ACHN (cell line): ENCODE data around the gene ALOXE3.
A peak's percentile ranks its signal among the peaks of the same experiment; 100 is the strongest.
"Not testable (repeated sequence)": the region's sequence is repeated elsewhere in the genome, so short reads cannot be mapped to it uniquely, and the experiment has no call there.

Experiments used
- DNase-seq: peaks from one replicate; pipeline ENCODE4 v3.0.0-alpha.2; 2015
- in situ Hi-C: cut with HindIII; loops from 2 replicates; pipeline ENCODE4 v1.10.0; 2017; ENCODE audit warnings: low sequenced_read_pairs, low pct_ligation_motif_present, low pct_unique_long_range_greater_than_20kb

Gene ALOXE3

DNA sequence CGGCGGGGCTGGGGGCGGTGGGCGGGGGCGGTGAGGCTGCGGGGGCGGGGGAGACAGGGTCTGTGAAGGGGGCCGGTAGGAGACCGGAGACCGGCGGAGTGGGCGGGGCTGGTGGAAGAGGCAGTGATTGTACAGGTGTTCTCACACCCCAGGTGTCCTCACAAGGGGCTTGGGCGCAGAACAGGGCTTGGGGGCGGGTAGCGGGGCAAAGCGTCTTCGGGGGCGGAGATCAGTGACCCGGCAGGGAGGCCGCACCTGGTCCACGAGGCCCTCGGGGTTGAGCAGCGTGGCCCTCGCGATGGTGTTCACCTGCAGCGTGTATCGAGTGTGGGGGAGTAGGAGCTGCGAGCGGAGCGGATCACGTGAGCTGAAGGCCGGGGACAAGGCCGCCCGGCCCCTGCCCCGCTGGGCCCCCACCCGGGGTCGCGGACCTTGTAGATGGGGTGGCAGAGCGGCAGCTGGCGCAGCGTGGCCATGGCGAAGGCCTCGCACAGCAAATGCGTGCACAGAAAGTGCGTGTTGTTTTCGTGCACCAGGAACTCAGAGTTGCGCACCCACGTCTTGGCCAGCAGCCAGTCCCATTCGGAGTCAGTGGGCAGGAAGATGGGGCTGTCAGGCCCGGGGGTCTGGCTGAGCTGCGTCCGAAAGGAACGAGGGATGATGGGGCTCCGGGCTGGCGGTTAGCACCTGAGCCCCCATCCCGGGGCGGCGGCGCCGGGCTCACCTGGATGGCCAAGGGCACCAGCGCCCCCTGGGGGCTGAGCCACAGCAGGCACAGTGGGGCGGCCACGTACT, 8.5 kb downstream of the ALOXE3 start:
- peak; percentile 57 for DNase-seq
- in situ Hi-C loops: no loop called here

GRCh38 chr17:8108972-8109660, 9.2 kb downstream of the ALOXE3 start:
- DNase-seq: no peak
- in situ Hi-C loops: no loop called here

DNA sequence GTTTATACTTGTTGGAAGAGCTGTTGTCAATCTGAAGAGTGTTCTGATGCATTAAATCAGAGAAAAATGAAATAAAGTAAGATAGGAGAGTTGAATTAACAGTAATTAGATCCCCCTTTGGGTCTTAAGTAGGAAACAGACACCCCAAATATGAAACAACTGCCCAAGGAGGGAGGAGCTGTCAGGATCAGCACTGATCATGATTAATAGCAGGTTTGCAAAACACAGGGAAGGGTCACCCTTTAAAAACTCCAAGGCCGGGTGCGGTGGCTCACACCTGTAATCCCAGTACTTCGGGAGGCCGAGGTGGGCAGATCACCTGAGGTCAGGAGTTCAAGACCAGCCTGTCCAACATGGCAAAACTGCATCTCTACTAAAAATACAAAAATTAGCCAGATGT, 11.3 kb downstream of the ALOXE3 start:
- DNase-seq, in situ Hi-C loops: not testable (repeated sequence)

- in situ Hi-C loops: no loop called here
- no peak for DNase-seq
These were observed 12.3 kb downstream of the ALOXE3 start for GRCh38 chr17:8105957-8106398.

DNA sequence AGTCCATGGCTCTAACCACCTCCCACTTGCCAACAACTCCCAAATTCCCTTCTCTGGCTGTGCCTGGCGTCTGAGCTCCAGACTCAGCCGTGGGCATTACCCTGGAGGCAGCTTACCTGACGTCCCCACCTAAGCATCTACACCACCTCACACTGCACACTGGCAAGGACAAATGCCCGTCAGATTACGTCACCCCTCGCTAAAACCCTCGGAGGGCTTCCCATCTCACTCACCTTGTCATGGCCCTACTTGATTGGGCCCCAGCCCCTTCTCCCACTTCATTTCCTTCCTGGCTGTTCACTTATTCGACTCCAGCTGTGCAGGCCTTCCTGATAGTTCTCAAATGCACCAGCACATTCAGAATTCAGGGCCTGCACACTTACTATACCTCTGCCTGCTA, 13.4 kb downstream of the ALOXE3 start:
- in situ Hi-C loops: no loop called here
- no peak for DNase-seq

- no peak for DNase-seq
- in situ Hi-C loops: no loop called here
These were observed 14.8 kb downstream of the ALOXE3 start for GRCh38 chr17:8103549-8103948.

GRCh38 chr17:8101721-8102120, 16.6 kb downstream of the ALOXE3 start:
- no peak for DNase-seq
- in situ Hi-C loops: no loop called here

DNA sequence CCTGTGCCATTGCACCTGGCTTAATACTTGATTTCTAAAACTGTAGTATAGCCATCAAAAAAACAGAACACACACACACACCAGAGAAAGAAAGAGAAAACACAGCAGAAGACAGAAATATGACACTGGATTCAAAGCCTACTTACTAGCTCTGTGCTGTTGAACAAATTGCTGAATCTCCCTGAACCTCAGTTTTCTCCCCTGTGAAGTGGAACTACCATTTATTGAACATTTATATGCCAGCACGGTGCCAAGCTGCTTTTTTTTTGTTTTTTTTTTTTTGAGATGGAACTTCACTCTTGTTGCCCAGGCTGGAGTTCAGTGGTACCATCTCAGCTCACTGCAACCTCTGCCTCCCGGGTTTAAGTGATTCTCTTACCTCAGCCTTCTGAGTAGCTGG, 17.6 kb downstream of the ALOXE3 start:
- DNase-seq: no peak
- in situ Hi-C loops: no loop called here

DNA sequence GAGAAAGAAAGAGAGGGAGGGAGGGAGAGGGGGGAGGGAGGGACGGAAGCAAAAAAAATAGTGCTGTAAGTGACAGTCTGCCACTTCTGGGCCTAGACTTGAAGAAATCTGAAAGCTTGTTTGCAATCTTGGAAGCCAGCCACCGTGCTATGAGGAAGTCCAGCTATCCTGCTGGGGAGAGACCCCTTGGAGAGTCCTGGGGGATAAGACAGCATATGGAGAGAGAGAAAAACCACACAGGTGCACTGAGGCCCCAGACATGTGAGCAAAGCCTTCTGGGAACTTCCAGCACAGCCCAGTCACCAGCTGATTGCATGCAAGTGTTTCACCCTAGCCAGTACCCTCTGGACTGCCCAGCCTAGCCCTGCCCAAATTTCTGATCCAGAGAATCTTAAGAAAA, 18.2 kb downstream of the ALOXE3 start:
- in situ Hi-C loops: no loop called here
- DNase-seq: no peak

- DNase-seq: no peak
- in situ Hi-C loops: no loop called here
These were observed 21.8 kb downstream of the ALOXE3 start for GRCh38 chr17:8096541-8096940.

DNA sequence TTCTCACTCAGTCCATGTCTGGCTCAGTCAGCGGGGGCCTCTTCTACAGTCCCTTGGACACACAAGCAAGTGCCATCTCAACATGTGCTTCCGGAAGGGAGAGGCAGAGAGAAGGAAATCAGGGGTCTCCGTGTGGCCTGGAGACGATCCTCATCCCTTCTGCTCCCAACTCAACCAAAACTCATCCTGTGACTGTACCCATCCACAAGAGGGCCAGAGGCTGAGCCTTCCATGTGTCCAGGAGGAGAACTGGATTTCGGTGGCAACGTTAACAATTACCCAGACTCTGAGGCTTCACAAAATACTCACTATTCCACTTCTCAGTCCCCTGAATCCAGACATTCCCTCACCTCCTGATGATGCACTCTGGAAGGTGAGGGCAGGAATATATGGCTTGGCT, 23.0 kb downstream of the ALOXE3 start:
- in situ Hi-C loops: no loop called here
- DNase-seq: no peak

DNA sequence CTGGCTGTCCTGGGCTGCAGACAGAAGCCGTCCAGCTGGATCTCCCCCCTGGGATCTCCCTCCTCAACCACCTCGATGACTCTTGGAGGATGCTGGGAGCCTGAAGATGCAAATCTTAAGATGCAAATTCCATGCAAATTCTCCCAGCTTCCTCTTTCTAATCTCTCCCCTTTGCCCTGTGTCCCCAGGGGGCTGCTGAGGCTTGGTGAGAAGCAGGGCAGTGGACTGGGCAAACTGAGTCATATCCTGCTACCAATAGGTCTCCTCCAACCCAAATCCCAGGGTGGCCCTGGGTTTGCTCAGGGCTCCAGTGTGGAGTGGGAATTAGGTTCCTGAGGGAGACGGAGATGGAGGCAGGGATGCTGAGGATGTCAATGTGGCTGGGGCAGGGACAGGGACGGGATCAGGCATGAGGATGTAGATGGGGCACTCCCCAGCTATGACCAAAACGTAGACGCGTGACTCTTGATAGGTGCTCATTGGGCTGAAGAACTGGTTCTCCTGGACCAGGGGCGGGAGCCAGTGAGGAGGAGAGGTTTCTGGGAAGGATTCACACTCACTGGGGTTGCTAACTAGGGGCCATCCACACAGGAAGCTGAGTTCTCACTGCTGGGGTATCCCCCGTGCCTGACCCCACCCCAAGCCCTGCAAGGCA, 27.2 kb downstream of the ALOXE3 start:
- DNase-seq: no peak
- in situ Hi-C loops: no loop called here

GRCh38 chr17:8089728-8090127, 28.6 kb downstream of the ALOXE3 start:
- no peak for DNase-seq
- in situ Hi-C loops: no loop called here

DNA sequence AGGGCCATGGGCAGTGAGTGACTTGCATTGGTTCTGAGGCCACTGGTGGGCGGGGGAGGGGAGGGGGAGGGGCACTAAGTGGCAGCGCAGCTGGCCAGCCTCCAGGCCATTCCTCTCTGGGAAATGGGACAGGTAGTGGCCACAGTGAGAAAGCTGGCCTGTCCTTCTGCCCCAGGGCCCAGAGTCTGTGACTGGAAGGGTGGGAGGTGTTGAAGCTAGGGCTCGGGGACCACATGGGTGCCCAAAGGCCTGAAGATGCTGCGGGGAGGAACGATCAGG, 30.4 kb downstream of the ALOXE3 start:
- DNase-seq: no peak
- in situ Hi-C loops: no loop called here

- in situ Hi-C loops: no loop called here
- DNase-seq: no peak
These were observed 31.0 kb downstream of the ALOXE3 start, which contains the start of gene ALOX12B for GRCh38 chr17:8087075-8087951. Gene ALOX12B, minus strand, starts transcription at chr17:8087716. Its CDS starts 274 bp downstream, at chr17:8087442.

DNA sequence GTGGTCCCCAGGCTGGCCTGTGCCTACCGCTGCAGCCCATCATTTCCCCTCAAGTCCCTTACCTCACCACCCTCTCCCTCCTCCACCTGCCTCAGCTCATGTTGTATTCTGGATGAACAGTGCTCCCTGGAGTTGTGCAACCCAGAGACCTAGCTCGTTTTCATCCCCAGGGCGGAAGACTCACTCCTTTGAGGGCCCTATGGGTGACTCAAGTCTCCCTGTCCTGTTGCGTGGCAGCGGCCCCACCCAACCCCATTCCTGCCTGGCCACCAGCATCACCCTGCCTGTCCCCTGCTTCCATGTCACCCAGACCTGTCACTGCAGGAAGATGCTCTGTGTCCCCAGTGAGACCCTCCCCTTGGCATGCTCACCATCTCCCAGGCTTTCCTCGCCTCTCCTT, 34.1 kb downstream of the ALOXE3 start:
- no peak for DNase-seq
- in situ Hi-C loops: no loop called here

- in situ Hi-C loops: no loop called here
- no peak for DNase-seq
These were observed 36.0 kb downstream of the ALOXE3 start for GRCh38 chr17:8082292-8082691.

GRCh38 chr17:8081876-8082275, 36.4 kb downstream of the ALOXE3 start:
- in situ Hi-C loops: no loop called here
- DNase-seq: no peak

GRCh38 chr17:8080799-8081219, 37.5 kb downstream of the ALOXE3 start:
- in situ Hi-C loops: no loop called here

More at GRCh38 chr17:8080799-8081219, 37.5 kb downstream of the ALOXE3 start:
- no peak for DNase-seq
